Pancreas (tissue), 10 donors: Measurements from ENCODE around the gene KRTAP13-4. TPM values are rescaled to one million over a fixed set of nuclear protein-coding genes. Genes with fewer than 3 reads are reported as not detected.
A peak's percentile ranks its signal among the peaks of the same experiment; 100 is the strongest.

Experiments used
- ATAC-seq, 4 donors: fragments of 200-7000 bp; cut with Tn5 transposase; one replicate each; pipeline versions ENCODE4 v1.8.0 to v1.9.1; 2020; ENCODE audit warnings: mild to moderate bottlenecking in 4 of 4, moderate library complexity in 4 of 4
- DNase-seq, 6 donors: peaks; one replicate each; pipeline ENCODE4 v3.0.0-alpha.2; 2020
- FAIRE-seq: peaks from 2 replicates; lab custom pipeline; 2012; peaks lifted over from hg19 to GRCh38; lab: Jason Lieb, UNC
- H3K27ac ChIP-seq, 4 donors: fragments of 200-600 bp; sonication (generic); 1 replicate in 3 of 4; 2 replicates in 1 of 4; pipeline versions ENCODE4 v1.5.0 to v1.8.0; 2020
- H3K27me3 ChIP-seq, 4 donors: fragments of 200-600 bp; one replicate each; pipeline ENCODE4 v1.8.0; 2021
- H3K36me3 ChIP-seq, 3 donors: fragments of 200-600 bp; sonication (generic) in 1 of 3; one replicate each; pipeline versions ENCODE4 v1.5.0 to v1.8.0; 2020 to 2021
- H3K4me1 ChIP-seq, 3 donors: fragments of 200-600 bp; one replicate each; pipeline ENCODE4 v1.8.0; 2021
- H3K4me3 ChIP-seq, 4 donors: fragments of 200-600 bp; sonication (generic) in 2 of 4; one replicate each; pipeline versions ENCODE4 v1.5.0 to v1.8.0; 2020 to 2021
- H3K9me3 ChIP-seq, 4 donors: fragments of 200-600 bp; one replicate each; pipeline ENCODE4 v1.8.0; 2021
- CTCF ChIP-seq, 4 donors: fragments of 200-600 bp; sonication (generic) in 3 of 4; IDR thresholded peaks; one replicate each; pipeline versions ENCODE4 v1.5.0 to v1.8.0; 2021; ENCODE audit warnings: antibody characterized with exemption in 4 of 4
- WGBS, 2 donors: extraction: QIAGEN DNeasy Blood & Tissue Kit; methylation state at CpG; one replicate each; pipeline ENCODE4 v1.1.7; 2013; 5-methylcytosine and 5-hydroxymethylcytosine counted together
- intact Hi-C, 3 donors: fragments of 100-400 bp; cut with DNase I; formaldehyde crosslinking; loops; one replicate each; pipeline versions ENCODE4 v1.11.1 to v1.14.2; 2022
- polyA plus RNA-seq, 2 donors: library from polyadenylated mRNA; stranded (reverse); fragments of 200-250 nt; gene quantifications; one replicate each; pipeline ENCODE4 v1.2.3, GENCODE V29; 2013
- total RNA-seq, 6 donors: library from RNA; stranded (reverse); fragmentation: NEBNext Ultra II Directional in 4 of 6; extraction: Animal tissue kit (Norgen Biotek cat#: 25700) in 4 of 6; gene quantifications; one replicate each; pipeline versions ENCODE4 v1.2.1 to v1.2.4, GENCODE V29; 2021 to 2023
- donor health status: healthy with polysubstance abuse.
- donor health status: DM: no; HTN: no; CAD: no; lungs with moderate emphysema.
- donor health status: DM: no; HTN: no; CAD: no.
- donor health status: control.
- donor health status: control.
- donor health status: Bipolar disorder and iron deficiency.
- donor health status: DM: yes; HTN: yes; CAD: no.
- donor health status: DM: no; HTN: no; CAD: no.
- donor health status: DM: no; HTN: no; CAD: no.
- donor health status: DM: yes; HTN: yes; CAD: no.

Gene KRTAP13-4
- total and polyA plus RNA-seq, 8 donors: not detected

GRCh38 chr21:30447056-30447455 lies 17.0 kb downstream of the KRTAP13-4 start:
- Histone ChIP-seq H3K4me1 (no peaks in the 10 kb centered on the region), H3K4me3 (no peak overlapping the region), H3K27me3 (peaks cover 0 to 4% (median 0%) of the 10 kb centered on the region in 4 donors), H3K27ac (no peak overlapping the region), H3K36me3 (no peaks in the 10 kb centered on the region), H3K9me3 (no peaks in the 10 kb centered on the region)
- intact Hi-C loops: no loop called here
- no peak for ATAC-seq
- WGBS, 2 donors: 35 to 66% methylated on average over 4 of the region's 4 CpGs
- TF ChIP-seq CTCF (IDR thresholded peaks at IDR 0.05): no peak
- DNase-seq: no peak
- FAIRE-seq: no peak

- TF ChIP-seq CTCF (IDR thresholded peaks at IDR 0.05): no peak
- intact Hi-C loops: no loop called here
- 67 to 81% methylated on average over 3 of the region's 3 CpGs for WGBS, 2 donors
- FAIRE-seq (no peak), ATAC-seq (no peak), DNase-seq (no peak)
- Histone ChIP-seq H3K27ac (no peak overlapping the region), H3K4me3 (no peak overlapping the region), H3K27me3 (peaks cover 0 to 4% (median 0%) of the 10 kb centered on the region in 4 donors), H3K4me1 (no peaks in the 10 kb centered on the region), H3K36me3 (no peaks in the 10 kb centered on the region), H3K9me3 (no peaks in the 10 kb centered on the region)
Measured at GRCh38 chr21:30448514-30448913, 18.5 kb downstream of the KRTAP13-4 start.

- no peak for FAIRE-seq
- no peak overlapping the region for H3K27ac ChIP-seq
- TF ChIP-seq CTCF (IDR thresholded peaks at IDR 0.05): peak in 1 of 4 donors; percentile 30
- 31 to 56% methylated on average over 3 of the region's 3 CpGs for WGBS, 2 donors
- H3K9me3 ChIP-seq: no peaks in the 10 kb centered on the region
- H3K36me3 ChIP-seq: no peaks in the 10 kb centered on the region
- no peaks in the 10 kb centered on the region for H3K4me1 ChIP-seq
- no peak for DNase-seq
- H3K4me3 ChIP-seq: no peak overlapping the region
- H3K27me3 ChIP-seq: no peaks in the 10 kb centered on the region
- ATAC-seq: no peak
- intact Hi-C loops: no loop called here
Measured at GRCh38 chr21:30463713-30464112, 33.7 kb downstream of the KRTAP13-4 start.

GRCh38 chr21:30468900-30469714 lies 39.1 kb downstream of the KRTAP13-4 start:
- intact Hi-C loops: no loop called here
- no peak for TF ChIP-seq CTCF (IDR thresholded peaks at IDR 0.05)
- Histone ChIP-seq H3K9me3 (no peaks in the 10 kb centered on the region), H3K4me1 (no peaks in the 10 kb centered on the region), H3K27ac (no peak overlapping the region), H3K4me3 (no peak overlapping the region), H3K27me3 (no peaks in the 10 kb centered on the region), H3K36me3 (no peaks in the 10 kb centered on the region)
- FAIRE-seq (no peak), ATAC-seq (no peak), DNase-seq (no peak)
- WGBS, 2 donors: 49 to 50% methylated on average over 6 of the region's 6 CpGs

- no peak for FAIRE-seq
- no peak for ATAC-seq
- peaks cover 0 to 3% (median 0%) of the 10 kb centered on the region in 4 donors for H3K27me3 ChIP-seq
- DNase-seq: no peak
- TF ChIP-seq CTCF (IDR thresholded peaks at IDR 0.05): no peak
- H3K9me3 ChIP-seq: no peaks in the 10 kb centered on the region
- H3K27ac ChIP-seq: no peak overlapping the region
- WGBS, 2 donors: 12 to 13% methylated on average over 3 of the region's 3 CpGs
- H3K36me3 ChIP-seq: no peaks in the 10 kb centered on the region
- intact Hi-C loops: no loop called here
- no peaks in the 10 kb centered on the region for H3K4me1 ChIP-seq
- H3K4me3 ChIP-seq: no peak overlapping the region
Measured at GRCh38 chr21:30478004-30478403, 48.0 kb downstream of the KRTAP13-4 start.
